ENCODE data around the gene CEP97.

DNA sequence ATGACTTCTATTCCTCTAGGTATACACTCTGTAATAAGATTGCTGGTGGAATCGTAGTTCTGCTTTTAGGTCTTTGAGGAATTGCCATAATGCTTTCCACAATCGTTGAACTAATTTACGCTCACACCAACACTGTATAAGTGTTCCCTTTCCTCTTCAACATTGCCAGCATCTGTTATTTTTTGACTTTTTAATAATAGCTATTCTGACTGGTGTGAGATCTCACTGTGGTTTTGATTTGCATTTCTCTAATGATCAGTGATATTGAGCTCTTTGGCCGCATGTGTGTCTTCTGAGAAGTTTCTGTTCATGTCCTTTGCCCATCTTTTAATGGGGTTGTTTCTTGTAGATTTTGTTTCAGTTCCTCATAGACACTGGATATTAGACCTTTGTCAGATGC is 67.4 kb downstream of the CEP97 start:
- TF ChIP-seq, protein P1, sequence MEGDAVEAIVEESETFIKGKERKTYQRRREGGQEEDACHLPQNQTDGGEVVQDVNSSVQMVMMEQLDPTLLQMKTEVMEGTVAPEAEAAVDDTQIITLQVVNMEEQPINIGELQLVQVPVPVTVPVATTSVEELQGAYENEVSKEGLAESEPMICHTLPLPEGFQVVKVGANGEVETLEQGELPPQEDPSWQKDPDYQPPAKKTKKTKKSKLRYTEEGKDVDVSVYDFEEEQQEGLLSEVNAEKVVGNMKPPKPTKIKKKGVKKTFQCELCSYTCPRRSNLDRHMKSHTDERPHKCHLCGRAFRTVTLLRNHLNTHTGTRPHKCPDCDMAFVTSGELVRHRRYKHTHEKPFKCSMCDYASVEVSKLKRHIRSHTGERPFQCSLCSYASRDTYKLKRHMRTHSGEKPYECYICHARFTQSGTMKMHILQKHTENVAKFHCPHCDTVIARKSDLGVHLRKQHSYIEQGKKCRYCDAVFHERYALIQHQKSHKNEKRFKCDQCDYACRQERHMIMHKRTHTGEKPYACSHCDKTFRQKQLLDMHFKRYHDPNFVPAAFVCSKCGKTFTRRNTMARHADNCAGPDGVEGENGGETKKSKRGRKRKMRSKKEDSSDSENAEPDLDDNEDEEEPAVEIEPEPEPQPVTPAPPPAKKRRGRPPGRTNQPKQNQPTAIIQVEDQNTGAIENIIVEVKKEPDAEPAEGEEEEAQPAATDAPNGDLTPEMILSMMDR (IDR thresholded peaks at IDR 0.05), result no peak
- no peak for TF ChIP-seq POLR2A (IDR thresholded peaks at IDR 0.05)
